CD14-positive monocyte (primary cell): ENCODE results near the gene IL1F10. TPM values are rescaled to one million over a fixed set of nuclear protein-coding genes. Genes with fewer than 3 reads are reported as not detected.

ENCODE experiments used
- DNase-seq, 3 donors: peaks; one replicate each; pipeline ENCODE4 v3.0.0-alpha.2; 2011 to 2022
- H2AFZ ChIP-seq: 2 replicates; pipeline ENCODE4 v1.6.0; 2012; ENCODE audit warnings: mild to moderate bottlenecking, low read depth, low read length, inconsistent platforms; ENCODE audit not compliant: insufficient read depth, poor library complexity, severe bottlenecking
- H3K27ac ChIP-seq, 2 donors: 1 replicate in 1 of 2; 2 replicates in 1 of 2; pipeline ENCODE4 v1.5.1; 2012 to 2013; ENCODE audit warnings: low read length in 2 of 2, control low read depth in 1 of 2, inconsistent platforms in 1 of 2, low read depth in 1 of 2, mild to moderate bottlenecking in 1 of 2
- H3K27me3 ChIP-seq, 2 donors: one replicate each; pipeline versions ENCODE4 v1.6.0 to v1.6.1; 2011 to 2013; ENCODE audit warnings: low read length in 2 of 2; ENCODE audit not compliant: control insufficient read depth in 2 of 2, insufficient read depth in 2 of 2
- H3K36me3 ChIP-seq, 2 donors: replicated peaks in 1 of 2; 1 replicate in 1 of 2; 2 replicates in 1 of 2; pipeline versions ENCODE4 v1.5.1 to v1.6.1; 2012 to 2013; ENCODE audit warnings: low read length in 2 of 2, control low read depth in 1 of 2, inconsistent platforms in 1 of 2, mild to moderate bottlenecking in 1 of 2; ENCODE audit not compliant: insufficient read depth in 2 of 2, control insufficient read depth in 1 of 2
- H3K4me1 ChIP-seq, 2 donors: 1 replicate in 1 of 2; 2 replicates in 1 of 2; pipeline versions ENCODE4 v1.5.1 to v1.6.1; 2012 to 2013; ENCODE audit warnings: low read length in 2 of 2, control low read depth in 1 of 2, inconsistent platforms in 1 of 2, mild to moderate bottlenecking in 1 of 2, moderate library complexity in 1 of 2; ENCODE audit not compliant: insufficient read depth in 2 of 2, control insufficient read depth in 1 of 2
- H3K4me2 ChIP-seq: replicated peaks from 2 replicates; pipeline ENCODE3; 2012; ENCODE audit warnings: low read length, moderate library complexity, mild to moderate bottlenecking; ENCODE audit not compliant: poor library complexity, severe bottlenecking; ENCODE audit errors: extremely low read depth
- H3K4me3 ChIP-seq, 3 experiments: fragments of 200-600 bp in 1 of 3; sonication (generic) in 1 of 3; replicated peaks in 1 of 3; 1 replicate in 2 of 3; 2 replicates in 1 of 3; pipeline ENCODE4 v1.5.1; 2011 to 2013; ENCODE audit warnings: low read length in 3 of 3, mild to moderate bottlenecking in 3 of 3, control low read depth in 2 of 3, low read depth in 2 of 3, inconsistent platforms in 1 of 3, moderate library complexity in 1 of 3
- H3K79me2 ChIP-seq: 2 replicates; pipeline ENCODE4 v1.6.0; 2012; ENCODE audit warnings: mild to moderate bottlenecking, control low read depth, inconsistent platforms, low read length, moderate library complexity; ENCODE audit not compliant: insufficient read depth
- H3K9ac ChIP-seq: 2 replicates; pipeline ENCODE4 v1.6.0; 2017; ENCODE audit warnings: low read length, mild to moderate bottlenecking; ENCODE audit not compliant: insufficient read depth, poor library complexity, severe bottlenecking
- H3K9me3 ChIP-seq, 2 donors: replicated peaks in 1 of 2; 1 replicate in 1 of 2; 2 replicates in 1 of 2; pipeline versions ENCODE4 v1.5.1 to v1.6.1; 2012 to 2013; ENCODE audit warnings: low read length in 2 of 2, control low read depth in 1 of 2; ENCODE audit not compliant: control insufficient read depth in 1 of 2, insufficient read depth in 1 of 2
- H4K20me1 ChIP-seq: 2 replicates; pipeline ENCODE4 v1.6.0; 2012; ENCODE audit warnings: mild to moderate bottlenecking, low read length, control low read depth, moderate library complexity; ENCODE audit not compliant: insufficient read depth
- H3K27ac Mint-ChIP-seq, 7 donors: one replicate each; pipeline ENCODE4 v1.8.0; 2020; ENCODE audit warnings: mild to moderate bottlenecking in 7 of 7, mixed read lengths in 7 of 7, moderate library complexity in 6 of 7, inconsistent platforms in 2 of 7
- H3K27me3 Mint-ChIP-seq, 3 donors: one replicate each; pipeline ENCODE4 v1.8.0; 2021 to 2022; ENCODE audit warnings: low read depth in 3 of 3, mild to moderate bottlenecking in 3 of 3, mixed read lengths in 3 of 3, moderate library complexity in 3 of 3, inconsistent platforms in 1 of 3
- H3K36me3 Mint-ChIP-seq, 2 donors: one replicate each; pipeline ENCODE4 v1.8.0; 2020; ENCODE audit warnings: mixed read lengths in 2 of 2, inconsistent platforms in 1 of 2, mild to moderate bottlenecking in 1 of 2
- H3K4me1 Mint-ChIP-seq: one replicate; pipeline ENCODE4 v1.8.0; 2020; ENCODE audit warnings: mild to moderate bottlenecking, mixed read lengths
- H3K4me3 Mint-ChIP-seq, 2 donors: one replicate each; pipeline ENCODE4 v1.8.0; 2020; ENCODE audit warnings: mild to moderate bottlenecking in 2 of 2, mixed read lengths in 2 of 2, moderate library complexity in 1 of 2
- H3K9me3 Mint-ChIP-seq, 7 donors: one replicate each; pipeline ENCODE4 v1.8.0; 2020 to 2022; ENCODE audit warnings: mixed read lengths in 7 of 7, mild to moderate bottlenecking in 6 of 7, moderate library complexity in 6 of 7, inconsistent platforms in 2 of 7
- CTCF ChIP-seq: fragments of 200-600 bp; IDR thresholded peaks from one replicate; pipeline ENCODE4 v1.8.0; 2022; ENCODE audit warnings: antibody characterized with exemption, mild to moderate bottlenecking
- WGBS: methylation state at CpG from one replicate; pipeline ENCODE4 v1.1.5; 2013; ENCODE audit warnings: missing lambda C conversion rate; ENCODE audit not compliant: insufficient coverage; 5-methylcytosine and 5-hydroxymethylcytosine counted together
- intact Hi-C, 2 donors: fragments of 100-400 bp; cut with micrococcal nuclease; formaldehyde crosslinking; loops; one replicate each; pipeline versions ENCODE4 v1.15.0 to v1.15.1; 2023
- polyA plus RNA-seq, 3 donors: library from polyadenylated mRNA; depleted of rRNA in 1 of 3; unstranded in 2 of 3; stranded (reverse) in 1 of 3; fragments of 300-500 nt in 2 of 3; fragments of >200 nt in 1 of 3; fragmentation: Illumina TruSeq in 2 of 3; gene quantifications; 1 replicate in 2 of 3; 2 replicates in 1 of 3; pipeline ENCODE4 v1.2.3, GENCODE V29; 2012 to 2021

IL1F10 gene
- polyA plus RNA-seq, 3 donors = not detected

DNA sequence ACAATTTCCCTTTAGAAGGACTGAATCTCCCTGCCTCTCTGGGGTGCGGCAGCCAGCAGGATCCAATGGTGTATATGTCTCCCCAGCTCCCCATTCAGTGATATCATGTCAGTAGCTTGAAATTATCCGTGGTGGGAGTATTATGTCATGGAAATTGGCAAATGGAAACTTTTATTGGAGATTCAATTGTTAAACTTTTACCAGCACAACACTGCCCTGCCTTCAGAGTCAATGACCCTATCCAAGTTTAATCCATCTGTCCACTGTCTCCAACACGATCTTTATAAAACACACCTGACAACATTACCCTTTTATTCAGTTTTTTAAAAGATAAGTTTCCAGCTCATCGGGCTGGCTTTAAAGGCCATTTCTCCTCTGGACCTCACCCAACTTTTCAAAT, 54.6 kb downstream of the IL1F10 start:
- Histone ChIP-seq H2AFZ (no peak overlapping the region), H3K4me1 (peaks cover 73 to 80% of the 10 kb centered on the region in 2 donors), H3K9me3 (no peaks in the 10 kb centered on the region), H3K79me2 (peaks cover 7% of the 10 kb centered on the region), H3K4me2 (no peak overlapping the region), H3K27ac (no peak overlapping the region), H3K36me3 (no peaks in the 10 kb centered on the region), H4K20me1 (no peaks in the 10 kb centered on the region), H3K4me3 (no peak overlapping the region), H3K9ac (no peak overlapping the region), H3K27me3 (no peaks in the 10 kb centered on the region)
- Mint-ChIP-seq H3K4me1 (peaks cover 77% of the 10 kb centered on the region), H3K4me3 (no peak overlapping the region), H3K27ac (peak overlapping the region in 2 of 7 donors; percentile 16 to 36), H3K9me3 (peaks cover 3 to 9% (median 3%) of the 10 kb centered on the region in 7 donors), H3K36me3 (peaks cover 0 to 4% of the 10 kb centered on the region in 2 donors), H3K27me3 (peaks cover 0 to 2% (median 0%) of the 10 kb centered on the region in 3 donors)
- WGBS = 80% methylated on average over 1 of the region's 4 CpGs
- no peak for DNase-seq
- intact Hi-C loops = no loop called here
- no peak for TF ChIP-seq CTCF

- Histone ChIP-seq H3K4me1 (peaks cover 77 to 91% of the 10 kb centered on the region in 2 donors), H3K36me3 (no peaks in the 10 kb centered on the region), H3K4me3 (peak overlapping the region in 2 of 3 experiments; percentile 10 to 60), H3K27me3 (no peaks in the 10 kb centered on the region), H3K27ac (peak overlapping the region; percentile 90 to 95), H4K20me1 (peaks cover 2% of the 10 kb centered on the region), H3K4me2 (peak overlapping the region; percentile 58), H3K79me2 (peaks cover 21% of the 10 kb centered on the region), H3K9ac (peak overlapping the region; percentile 52), H2AFZ (no peak overlapping the region), H3K9me3 (no peaks in the 10 kb centered on the region)
- Mint-ChIP-seq H3K36me3 (peaks cover 0 to 7% of the 10 kb centered on the region in 2 donors), H3K4me1 (peaks cover 88% of the 10 kb centered on the region), H3K27me3 (peaks cover 0 to 2% (median 0%) of the 10 kb centered on the region in 3 donors), H3K27ac (peak overlapping the region; percentile 97 to 99 (median 99)), H3K4me3 (peak overlapping the region; percentile 75 to 77), H3K9me3 (peaks cover 3 to 9% (median 4%) of the 10 kb centered on the region in 7 donors)
- intact Hi-C loops = no loop called here
- TF ChIP-seq CTCF = no peak
- 0% methylated on average over 1 of the region's 3 CpGs for WGBS
- DNase-seq = peak; percentile 32 to 81 (median 80)
Measured at GRCh38 chr2:113123726-113124125, 56.0 kb downstream of the IL1F10 start.
